AG09319 (cell line): ENCODE data around the gene SPARC.
"Not testable (repeated sequence)": the region's sequence is repeated elsewhere in the genome, so short reads cannot be mapped to it uniquely, and the experiment has no call there.

Experiments
- DNase-seq: peaks from one replicate; pipeline ENCODE4 v3.0.0-alpha.2; 2010; ENCODE audit warnings: low read depth; ENCODE audit errors: extremely low read depth
- TF ChIP-seq, protein P1 (sequence below): IDR thresholded peaks from 2 replicates; pipeline ENCODE4 v1.5.1; 2011; ENCODE audit warnings: low read depth, mild to moderate bottlenecking, inconsistent platforms, low read length, moderate library complexity

Gene SPARC, protein sequence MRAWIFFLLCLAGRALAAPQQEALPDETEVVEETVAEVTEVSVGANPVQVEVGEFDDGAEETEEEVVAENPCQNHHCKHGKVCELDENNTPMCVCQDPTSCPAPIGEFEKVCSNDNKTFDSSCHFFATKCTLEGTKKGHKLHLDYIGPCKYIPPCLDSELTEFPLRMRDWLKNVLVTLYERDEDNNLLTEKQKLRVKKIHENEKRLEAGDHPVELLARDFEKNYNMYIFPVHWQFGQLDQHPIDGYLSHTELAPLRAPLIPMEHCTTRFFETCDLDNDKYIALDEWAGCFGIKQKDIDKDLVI

DNA sequence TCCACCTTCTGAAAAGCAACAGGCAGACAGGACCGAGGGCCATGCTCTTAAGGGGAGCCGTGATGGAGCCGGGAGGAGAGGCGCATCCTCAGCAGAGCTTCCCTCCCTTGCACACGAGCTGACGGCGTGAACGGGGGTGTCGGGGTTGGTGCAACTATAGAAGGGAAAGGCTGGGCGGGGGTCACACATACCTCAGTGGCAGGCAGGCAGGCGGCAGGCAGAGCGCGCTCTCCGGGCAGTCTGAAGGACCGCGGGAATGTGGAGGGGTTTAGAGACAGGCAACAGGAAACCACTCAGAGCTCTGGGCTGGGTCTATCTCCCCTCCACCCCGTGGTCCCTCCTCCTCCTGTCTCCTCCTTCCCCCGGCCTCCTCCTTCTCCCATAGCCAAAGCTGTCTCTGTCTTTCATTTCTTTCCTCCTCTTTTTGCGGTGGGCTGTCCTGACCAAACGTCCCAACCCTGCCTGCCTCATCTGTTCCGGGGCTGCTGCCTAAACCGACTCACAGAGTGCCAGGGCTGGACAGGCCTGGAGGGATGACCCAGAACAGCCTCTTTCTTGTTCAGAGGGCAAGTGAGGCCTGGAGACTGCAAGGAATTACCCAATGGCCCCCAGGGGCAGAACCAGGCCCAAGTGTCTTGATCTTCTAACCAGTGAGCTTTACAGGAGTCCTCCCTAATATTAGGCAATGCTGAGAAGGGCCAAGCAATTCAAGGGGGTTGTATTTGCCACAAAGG, at the start of gene SPARC:
Gene SPARC (minus strand): TSS at position 242 of the 734 bp plus-strand sequence. CDS start 10,727 bp downstream, outside the sequence.
- TF ChIP-seq, protein P1, sequence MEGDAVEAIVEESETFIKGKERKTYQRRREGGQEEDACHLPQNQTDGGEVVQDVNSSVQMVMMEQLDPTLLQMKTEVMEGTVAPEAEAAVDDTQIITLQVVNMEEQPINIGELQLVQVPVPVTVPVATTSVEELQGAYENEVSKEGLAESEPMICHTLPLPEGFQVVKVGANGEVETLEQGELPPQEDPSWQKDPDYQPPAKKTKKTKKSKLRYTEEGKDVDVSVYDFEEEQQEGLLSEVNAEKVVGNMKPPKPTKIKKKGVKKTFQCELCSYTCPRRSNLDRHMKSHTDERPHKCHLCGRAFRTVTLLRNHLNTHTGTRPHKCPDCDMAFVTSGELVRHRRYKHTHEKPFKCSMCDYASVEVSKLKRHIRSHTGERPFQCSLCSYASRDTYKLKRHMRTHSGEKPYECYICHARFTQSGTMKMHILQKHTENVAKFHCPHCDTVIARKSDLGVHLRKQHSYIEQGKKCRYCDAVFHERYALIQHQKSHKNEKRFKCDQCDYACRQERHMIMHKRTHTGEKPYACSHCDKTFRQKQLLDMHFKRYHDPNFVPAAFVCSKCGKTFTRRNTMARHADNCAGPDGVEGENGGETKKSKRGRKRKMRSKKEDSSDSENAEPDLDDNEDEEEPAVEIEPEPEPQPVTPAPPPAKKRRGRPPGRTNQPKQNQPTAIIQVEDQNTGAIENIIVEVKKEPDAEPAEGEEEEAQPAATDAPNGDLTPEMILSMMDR: peak; percentile 19
- DNase-seq: peak; percentile 95

DNA sequence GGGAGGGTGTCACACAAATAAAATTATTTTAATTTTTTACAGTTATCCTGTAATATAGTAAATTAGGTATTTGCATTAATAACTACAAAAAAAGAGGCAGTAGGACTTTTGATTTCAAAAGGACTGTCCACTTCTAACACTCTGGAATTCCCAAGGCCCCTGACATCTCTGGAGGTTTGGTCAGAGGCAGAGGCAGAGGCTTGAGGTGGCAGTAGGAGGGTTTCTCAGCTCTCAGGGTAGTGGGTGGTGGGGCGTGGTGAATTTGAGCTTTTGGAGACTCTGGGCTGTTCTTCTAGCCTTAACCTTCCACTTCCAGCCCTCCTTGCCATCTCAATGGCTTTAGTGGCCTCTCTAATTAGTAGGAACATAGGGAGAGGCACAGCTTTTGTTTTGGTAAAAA, 48.9 kb upstream of the SPARC start:
- DNase-seq: no peak

DNA sequence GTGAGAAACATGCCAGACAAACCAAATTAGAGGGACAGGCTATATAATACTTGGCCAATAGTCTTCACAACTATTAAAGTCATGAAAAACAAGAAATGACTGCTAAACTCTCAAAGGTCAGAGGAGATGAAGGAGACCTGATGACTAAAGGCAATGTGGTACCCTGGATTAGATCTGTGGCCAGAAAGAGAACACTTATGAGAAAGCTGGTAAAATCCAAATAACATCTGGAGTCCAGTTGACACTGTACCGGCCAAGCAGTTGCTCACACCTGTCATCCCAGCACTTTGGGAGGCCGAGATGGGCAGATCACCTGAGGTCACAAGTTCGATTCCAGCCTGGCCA, 47.3 kb upstream of the SPARC start:
- DNase-seq: no peak
- TF ChIP-seq, protein P1: no peak

More for the DNA sequence above, 48.9 kb upstream of the SPARC start:
- TF ChIP-seq, protein P1: no peak

DNA sequence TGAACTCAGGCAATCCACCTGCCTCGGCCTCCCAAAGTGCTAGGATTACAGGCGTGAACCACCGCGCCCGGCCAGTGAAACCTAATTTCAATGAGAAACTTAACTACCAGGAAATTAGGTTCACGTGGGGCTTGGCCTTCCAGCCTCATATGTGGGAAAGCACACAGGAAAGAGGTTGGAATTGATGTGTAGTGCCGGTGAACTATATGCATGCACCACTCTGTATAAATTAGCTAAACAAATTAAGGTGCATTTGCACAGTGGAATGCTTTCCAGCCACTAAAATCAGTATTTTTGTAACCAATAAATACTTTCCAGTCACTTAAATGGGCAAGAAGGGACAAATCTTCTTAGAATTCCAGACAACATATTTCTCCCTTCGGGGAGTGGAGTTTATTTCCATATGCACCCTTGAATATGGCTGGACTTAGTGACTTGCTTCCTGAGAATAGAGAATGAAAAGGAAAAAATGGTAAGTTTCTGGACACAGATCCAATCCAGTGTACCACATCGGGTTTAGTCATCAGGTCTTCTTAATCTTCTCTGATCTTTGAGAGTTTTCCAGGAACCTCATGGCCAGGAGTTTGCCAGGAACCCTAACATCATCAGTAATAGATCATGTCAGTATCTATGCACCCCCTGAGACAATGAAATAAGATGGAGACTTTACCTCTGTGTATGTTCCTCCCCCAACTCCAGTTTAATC, 46.8 kb upstream of the SPARC start:
- DNase-seq: no peak
- TF ChIP-seq, protein P1: no peak

DNA sequence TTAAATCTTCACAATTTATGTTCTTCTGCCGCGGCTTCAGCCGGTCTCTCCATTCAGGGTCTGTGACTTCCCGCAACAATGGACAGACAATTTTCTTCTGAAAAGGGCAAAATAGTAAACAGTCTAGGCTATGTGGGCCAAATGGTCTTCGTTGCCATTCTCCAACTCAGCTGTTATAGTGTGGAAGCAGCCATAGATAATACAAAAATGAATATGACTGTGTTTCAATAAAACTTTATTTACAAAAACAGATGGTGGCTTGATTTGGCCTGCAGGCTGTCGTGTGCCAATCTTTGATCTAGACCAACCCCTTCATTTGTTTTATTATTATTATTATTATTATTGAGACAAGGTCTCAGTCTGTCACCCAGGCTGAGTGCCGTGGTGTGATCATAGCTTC, 43.7 kb upstream of the SPARC start:
- TF ChIP-seq, protein P1: no peak
- no peak for DNase-seq

DNA sequence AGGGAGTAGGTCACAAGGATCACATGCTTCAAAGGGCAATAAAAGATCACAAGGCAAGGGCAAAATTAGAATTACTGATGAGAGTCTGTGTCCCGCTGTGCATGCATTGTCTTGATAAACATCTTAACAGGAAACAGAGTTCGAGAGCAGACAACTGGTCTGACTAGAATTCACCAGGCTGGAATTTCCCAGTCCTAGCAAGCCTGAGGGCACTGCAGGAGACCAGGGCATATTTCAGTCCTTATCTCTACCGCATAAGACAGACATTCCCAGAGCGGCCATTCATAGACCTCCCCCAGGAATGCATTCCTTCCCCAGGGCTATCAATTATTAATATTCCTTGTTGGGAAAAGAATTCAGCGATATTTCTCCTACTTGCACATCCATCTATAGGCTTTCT, 42.9 kb upstream of the SPARC start:
- not testable (repeated sequence) for DNase-seq

DNA sequence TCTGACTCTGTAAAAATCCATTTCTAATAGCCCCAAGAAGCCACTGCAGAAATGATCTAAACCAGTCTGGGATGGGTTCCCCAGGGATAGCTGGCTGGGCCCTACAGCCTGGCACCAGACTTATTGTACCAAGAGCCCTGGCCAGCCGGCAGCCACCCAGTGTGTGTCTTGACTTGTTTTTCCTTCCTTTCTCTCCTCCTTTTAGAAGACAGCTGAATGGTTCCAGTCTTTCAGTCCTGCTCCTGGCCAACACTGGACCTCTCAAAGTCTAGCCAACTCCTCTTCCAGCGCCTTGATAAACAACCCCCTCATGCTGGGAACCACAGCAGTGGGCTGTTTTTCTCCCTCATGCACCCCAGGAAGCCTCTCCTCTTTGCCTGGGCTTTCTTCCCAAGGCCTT, 37.6 kb upstream of the SPARC start:
- no peak for DNase-seq
- TF ChIP-seq, protein P1: no peak
